Lower lobe of right lung (tissue), 2 donors: ENCODE results near the gene LUZP1. TPM values are rescaled to one million over a fixed set of nuclear protein-coding genes. Genes with fewer than 3 reads are reported as not detected.
A peak's percentile ranks its signal among the peaks of the same experiment; 100 is the strongest.

Experiments
- ATAC-seq, 2 donors: fragments of 200-7000 bp; cut with Tn5 transposase; one replicate each; pipeline ENCODE4 v1.9.1; 2020 to 2022; ENCODE audit warnings: mild to moderate bottlenecking in 2 of 2, moderate library complexity in 2 of 2
- DNase-seq: peaks from one replicate; pipeline ENCODE4 v3.0.0-alpha.2; 2020
- H3K27ac ChIP-seq: fragments of 200-600 bp; one replicate; pipeline ENCODE4 v1.8.0; 2022
- H3K27me3 ChIP-seq: fragments of 200-600 bp; one replicate; pipeline ENCODE4 v1.8.0; 2022; ENCODE audit warnings: low read depth
- H3K36me3 ChIP-seq: fragments of 200-600 bp; one replicate; pipeline ENCODE4 v1.8.0; 2022; ENCODE audit warnings: mild to moderate bottlenecking
- H3K4me1 ChIP-seq: fragments of 200-600 bp; one replicate; pipeline ENCODE4 v1.8.0; 2022
- H3K4me3 ChIP-seq: fragments of 200-600 bp; one replicate; pipeline ENCODE4 v1.8.0; 2022; ENCODE audit warnings: mild to moderate bottlenecking
- H3K9me3 ChIP-seq: fragments of 200-600 bp; one replicate; pipeline ENCODE4 v1.8.0; 2022
- CTCF ChIP-seq: fragments of 200-600 bp; IDR thresholded peaks from one replicate; pipeline ENCODE4 v1.8.0; 2022; ENCODE audit warnings: antibody characterized with exemption, mild to moderate bottlenecking
- intact Hi-C: fragments of 100-400 bp; cut with DNase I; formaldehyde crosslinking; loops from one replicate; pipeline ENCODE4 v1.11.0; 2022
- total RNA-seq: library from RNA; stranded (reverse); fragmentation: NEBNext Ultra II Directional; extraction: Animal tissue kit (Norgen Biotek cat#: 25700); gene quantifications from one replicate; pipeline ENCODE4 v1.2.1, GENCODE V29; 2021
- donor health status: DM: no; HTN: yes; CAD: no; lungs with severe emphysema.

The LUZP1 gene
- total RNA-seq, 1 donor from 2014 or later, result 32.5 TPM

- peaks cover 10% of the 10 kb centered on the region for H3K4me1 ChIP-seq
- ATAC-seq (no peak), DNase-seq (no peak)
- no peak overlapping the region for H3K27ac ChIP-seq
- intact Hi-C loops, result no loop called here
- no peaks in the 10 kb centered on the region for H3K9me3 ChIP-seq
- no peak overlapping the region for H3K4me3 ChIP-seq
- no peaks in the 10 kb centered on the region for H3K27me3 ChIP-seq
- H3K36me3 ChIP-seq, result peaks cover 87% of the 10 kb centered on the region
- no peak for TF ChIP-seq CTCF
These were observed 80.6 kb downstream of the LUZP1 start for GRCh38 chr1:23088027-23088426.

GRCh38 chr1:23085696-23086095 lies 83.0 kb downstream of the LUZP1 start:
- Histone ChIP-seq H3K9me3 (no peaks in the 10 kb centered on the region), H3K36me3 (peaks cover 87% of the 10 kb centered on the region), H3K27ac (no peak overlapping the region), H3K4me3 (no peak overlapping the region), H3K27me3 (no peaks in the 10 kb centered on the region), H3K4me1 (peaks cover 10% of the 10 kb centered on the region)
- TF ChIP-seq CTCF, result no peak
- intact Hi-C loops, result no loop called here
- ATAC-seq (no peak), DNase-seq (no peak)

GRCh38 chr1:23084880-23085279 lies 83.8 kb downstream of the LUZP1 start:
- Histone ChIP-seq H3K4me1 (peaks cover 10% of the 10 kb centered on the region), H3K4me3 (no peak overlapping the region), H3K36me3 (peaks cover 90% of the 10 kb centered on the region), H3K9me3 (no peaks in the 10 kb centered on the region), H3K27me3 (no peaks in the 10 kb centered on the region), H3K27ac (no peak overlapping the region)
- intact Hi-C loops, result no loop called here
- ATAC-seq, result no peak
- DNase-seq, result no peak
- no peak for TF ChIP-seq CTCF

DNA sequence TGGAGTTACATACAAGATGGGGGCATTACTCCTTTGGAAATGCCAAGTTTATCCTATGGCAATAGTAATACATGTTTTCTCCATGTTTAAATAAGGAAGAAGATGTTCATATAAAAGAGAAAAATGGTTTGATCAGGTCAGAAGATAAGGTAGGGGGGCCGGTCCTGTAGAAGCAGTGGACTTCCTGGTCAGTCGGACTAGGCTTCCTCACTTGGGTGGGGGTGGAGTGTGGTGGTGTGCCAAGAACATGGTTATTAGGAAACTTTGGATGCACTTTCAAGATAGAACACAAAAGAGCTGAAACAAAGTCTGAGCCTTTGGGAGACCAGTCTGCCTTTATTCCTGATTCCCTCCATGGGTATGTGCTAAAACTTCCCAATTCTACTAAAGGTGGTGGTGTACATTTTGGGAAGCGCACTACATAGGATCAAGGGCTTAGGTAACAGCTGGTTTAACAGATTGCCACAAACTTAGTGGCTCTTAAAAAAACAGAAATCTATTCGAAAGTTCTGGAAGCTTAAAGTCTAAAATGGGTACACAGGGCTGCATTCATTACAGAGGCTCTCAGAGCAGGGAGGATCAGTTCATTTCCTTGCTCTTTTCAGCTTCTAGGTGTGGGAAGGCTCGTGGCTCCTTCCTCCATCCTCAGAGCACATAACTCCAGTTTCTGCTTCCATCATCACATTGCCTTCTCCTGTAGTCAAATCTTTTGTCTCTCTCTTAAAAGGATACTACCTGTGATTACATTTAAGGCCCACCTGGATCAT lies 84.8 kb downstream of the LUZP1 start:
- H3K4me1 ChIP-seq, result peaks cover 10% of the 10 kb centered on the region
- DNase-seq, result no peak
- peak in 1 of 2 donors; percentile 52 for ATAC-seq
- intact Hi-C loops, result no loop called here
- H3K9me3 ChIP-seq, result no peaks in the 10 kb centered on the region
- H3K4me3 ChIP-seq, result no peak overlapping the region
- H3K36me3 ChIP-seq, result peaks cover 100% of the 10 kb centered on the region
- no peak for TF ChIP-seq CTCF
- H3K27me3 ChIP-seq, result no peaks in the 10 kb centered on the region
- no peak overlapping the region for H3K27ac ChIP-seq

- intact Hi-C loops, result no loop called here
- no peak overlapping the region for H3K4me3 ChIP-seq
- no peaks in the 10 kb centered on the region for H3K27me3 ChIP-seq
- H3K36me3 ChIP-seq, result peaks cover 98% of the 10 kb centered on the region
- H3K9me3 ChIP-seq, result no peaks in the 10 kb centered on the region
- DNase-seq, result no peak
- no peak for TF ChIP-seq CTCF
- H3K4me1 ChIP-seq, result peaks cover 10% of the 10 kb centered on the region
- no peak for ATAC-seq
- no peak overlapping the region for H3K27ac ChIP-seq
These were observed 87.3 kb downstream of the LUZP1 start for GRCh38 chr1:23081376-23081775.
